HCEC 1CT (cell line): ENCODE data around the gene DNAL1.
A peak's percentile ranks its signal among the peaks of the same experiment; 100 is the strongest.

ENCODE experiments used
- DNase-seq: peaks from one replicate; pipeline ENCODE4 v3.0.0-alpha.2; 2017

The DNAL1 gene

DNA sequence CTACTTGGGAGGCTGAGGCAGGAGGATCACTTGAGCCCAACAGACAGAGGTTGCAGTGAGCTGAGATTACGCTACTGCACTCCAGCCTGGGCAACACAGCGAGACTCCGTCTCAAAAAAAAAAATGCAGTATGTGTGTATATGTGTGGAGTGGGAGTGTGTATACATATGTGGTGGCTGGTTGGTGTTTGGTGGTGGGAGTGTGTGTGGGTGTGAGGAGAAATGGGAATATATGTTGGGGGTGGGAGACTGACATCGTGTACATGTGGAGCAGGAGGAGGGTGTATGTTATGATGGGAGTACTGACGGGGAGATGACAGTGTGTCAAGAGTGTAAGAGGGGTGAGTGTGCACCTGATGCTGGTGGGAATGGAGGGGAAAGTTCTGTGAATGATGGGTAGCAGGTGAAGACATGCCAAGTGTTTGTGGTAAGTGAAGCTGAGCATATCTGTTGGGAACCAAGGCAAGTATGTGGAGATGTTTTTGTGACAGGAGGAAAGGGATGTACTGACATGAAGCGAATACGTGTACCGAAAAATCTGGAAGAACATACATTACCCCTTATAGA lies 65.2 kb downstream of the DNAL1 start:
- DNase-seq: no peak

DNA sequence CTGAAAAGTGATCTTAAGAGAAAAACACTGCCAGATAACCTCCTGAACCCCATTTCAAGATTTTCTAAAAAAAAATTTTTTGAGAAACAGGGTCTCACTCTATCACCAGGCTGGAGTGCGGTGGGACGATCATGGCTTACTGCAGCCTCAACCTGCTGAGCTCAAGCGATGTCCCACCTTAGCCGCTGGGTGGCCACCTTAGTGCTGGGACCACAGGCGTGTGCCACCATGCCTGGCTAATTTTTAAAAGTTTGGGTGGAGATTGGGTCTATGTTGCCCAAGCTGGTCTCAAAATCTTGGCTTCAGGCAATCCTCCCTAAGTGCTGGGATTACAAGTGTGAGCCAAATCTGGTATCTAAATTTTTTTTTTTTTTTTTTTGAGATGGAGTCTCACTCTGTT lies 66.0 kb downstream of the DNAL1 start:
- no peak for DNase-seq

DNA sequence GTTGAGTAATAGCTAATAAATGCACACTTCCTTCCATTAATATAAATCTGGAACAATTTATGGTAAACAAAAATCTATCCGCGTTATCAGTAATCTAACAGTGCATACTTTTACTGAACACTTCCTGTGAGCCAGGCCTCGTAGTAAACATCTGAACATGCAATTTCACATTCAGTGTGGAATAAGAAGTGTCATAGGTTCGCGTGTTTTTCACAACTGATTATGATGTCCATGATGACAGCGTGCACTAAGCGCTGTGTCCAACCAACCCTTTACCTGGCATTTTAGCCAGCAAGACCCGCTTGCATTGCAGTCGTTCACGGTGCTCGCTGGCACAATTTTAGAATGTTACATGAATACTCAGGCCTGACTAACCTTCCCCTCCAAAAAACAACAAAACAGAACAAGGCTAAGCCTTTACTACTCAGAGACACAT lies 67.3 kb downstream of the DNAL1 start:
- DNase-seq: peak; percentile 11

DNA sequence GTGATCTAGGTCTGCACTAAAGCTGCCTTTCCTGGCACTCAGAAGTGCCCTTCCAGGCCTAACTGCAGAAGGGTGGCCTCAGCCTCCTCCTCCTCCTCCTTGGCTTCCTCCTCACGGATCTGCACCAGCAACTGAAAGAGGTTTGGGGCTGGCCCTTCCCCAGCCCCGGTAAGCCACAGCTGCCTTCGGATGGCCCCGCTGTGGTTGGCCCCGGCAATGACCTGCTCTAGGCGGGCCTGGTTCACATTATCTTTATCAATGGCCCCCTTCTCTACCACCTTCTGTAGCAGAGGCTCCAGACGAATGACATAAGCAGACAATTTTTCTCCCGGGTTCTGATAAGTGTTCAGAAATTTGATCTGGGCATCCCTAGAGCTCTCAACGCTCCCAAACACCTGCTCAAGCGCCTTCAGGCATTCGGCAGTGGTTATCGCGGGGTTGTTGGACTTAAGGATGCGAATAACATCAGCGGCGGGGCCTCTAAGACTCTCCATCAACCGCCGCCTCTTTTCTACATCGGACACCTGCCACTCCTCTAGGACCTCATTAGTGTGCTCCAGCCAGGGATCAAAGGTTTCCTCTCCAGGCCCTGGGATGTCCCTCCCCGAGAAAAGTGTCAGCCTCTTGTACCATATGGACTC lies 67.9 kb downstream of the DNAL1 start:
- DNase-seq: peak; percentile 11

DNA sequence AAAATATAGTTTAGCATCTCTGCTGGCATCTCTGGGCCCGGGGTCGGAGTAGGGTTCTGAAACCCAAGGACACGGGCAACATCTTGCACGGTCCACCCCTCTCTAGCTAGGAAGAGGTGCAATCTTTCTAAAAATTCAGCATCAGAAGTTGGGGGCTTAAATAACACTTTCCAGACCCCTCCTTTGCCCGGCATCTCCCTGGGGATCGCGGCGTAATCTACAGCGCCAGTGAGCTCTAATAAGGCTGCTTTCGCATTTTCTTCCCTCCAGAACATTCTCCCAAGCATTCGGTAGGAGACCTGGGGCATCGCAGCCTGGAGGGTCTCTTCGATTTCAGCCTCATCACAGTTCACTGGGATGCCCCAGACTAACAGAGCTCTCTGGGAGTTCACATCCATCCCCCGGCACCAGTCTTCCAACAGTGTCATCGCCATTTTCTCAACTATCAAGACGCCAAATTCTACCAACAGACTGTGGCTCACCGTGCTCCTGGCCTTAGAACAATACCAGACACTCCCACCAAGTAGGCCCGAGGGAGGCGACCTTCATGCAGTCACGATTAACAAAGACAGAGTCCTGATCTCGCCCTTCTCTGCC lies 68.5 kb downstream of the DNAL1 start:
- DNase-seq: peak; percentile 4

DNA sequence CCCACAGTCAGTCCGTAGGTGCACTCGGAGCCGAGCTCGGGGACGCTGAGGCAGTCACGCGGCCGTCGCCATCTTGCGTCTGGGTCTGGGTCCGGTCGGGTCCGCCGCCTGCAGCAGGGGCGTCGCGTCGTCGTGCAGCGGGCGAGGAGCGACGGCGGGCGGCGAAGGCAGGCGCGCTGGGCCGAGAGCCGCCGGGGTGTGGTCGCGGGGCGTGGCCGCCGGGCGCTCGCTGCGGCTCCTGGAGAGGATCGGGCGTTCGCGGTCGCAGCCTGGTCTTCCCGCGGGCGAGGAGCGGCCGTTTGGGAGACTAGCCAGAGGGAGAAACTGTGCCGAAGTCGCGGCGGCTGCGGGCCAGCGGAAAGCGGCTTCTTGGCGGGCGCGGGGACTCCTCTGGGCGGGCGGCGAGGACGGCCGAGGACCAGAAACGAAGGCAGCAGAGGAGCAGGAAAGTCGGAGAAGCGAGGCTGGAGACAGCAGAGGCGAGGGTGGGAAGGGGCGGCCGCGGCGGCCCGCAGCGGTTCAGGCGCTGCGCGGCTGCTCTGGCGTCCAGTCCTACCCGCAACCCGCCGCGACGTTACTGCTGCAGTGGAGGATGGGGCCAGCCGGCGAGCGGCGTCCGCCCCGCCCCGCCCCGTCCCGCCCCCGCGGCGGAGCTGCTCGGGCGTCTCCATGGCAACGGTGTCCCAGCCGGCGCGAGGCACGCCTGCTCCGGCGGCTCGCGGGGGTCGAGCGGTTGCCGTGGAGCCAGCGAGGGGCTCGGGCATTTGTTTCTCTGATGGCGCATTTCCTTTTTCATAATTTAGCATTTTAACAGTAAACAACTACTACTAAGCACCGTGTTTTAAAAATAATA lies 69.2 kb downstream of the DNAL1 start, which contains the start of gene PNMA1:
Gene PNMA1 (minus strand): TSS at position 582 of the 853 bp plus-strand sequence. CDS start 745 bp downstream, outside the sequence.
- DNase-seq: peak; percentile 81

DNA sequence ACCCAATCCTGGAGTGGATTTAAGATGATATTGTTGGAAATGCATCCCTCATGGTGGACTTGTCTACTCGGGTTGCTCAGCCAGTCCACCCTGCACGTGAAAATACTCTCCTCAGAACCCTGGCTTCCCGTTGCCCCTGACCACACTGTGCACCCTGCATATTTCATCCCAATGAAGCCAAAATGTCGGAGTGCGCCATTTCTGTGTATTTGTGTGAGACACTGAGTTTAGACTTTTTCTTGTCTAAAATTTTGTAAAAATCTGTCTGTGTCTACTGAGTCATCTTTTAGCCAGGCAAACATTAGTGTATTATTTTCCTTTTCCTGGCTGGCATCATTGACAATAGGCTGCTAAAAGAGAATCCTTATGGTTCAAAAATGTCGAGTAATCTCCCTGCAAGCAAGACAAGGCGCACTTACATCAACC lies 69.9 kb downstream of the DNAL1 start:
- DNase-seq: peak; percentile 10

DNA sequence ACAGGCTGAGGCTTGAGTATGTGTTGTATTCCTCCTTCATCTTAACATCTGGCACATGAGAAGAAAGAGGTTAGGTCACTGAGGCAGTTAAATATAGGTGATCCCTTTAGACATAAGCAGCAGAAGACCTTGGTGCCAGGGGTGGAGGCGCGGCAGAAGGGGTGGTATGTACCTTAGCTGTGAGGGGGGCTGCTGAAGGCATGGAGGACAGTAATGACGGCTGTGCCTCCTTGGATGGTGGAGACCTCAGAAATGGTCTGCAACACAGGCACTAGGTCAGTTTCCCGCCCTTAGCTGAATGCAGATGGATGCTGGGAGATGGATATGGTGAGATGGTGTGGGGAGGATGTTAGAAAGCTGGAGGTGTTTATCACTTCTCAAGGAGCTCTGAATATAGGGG lies 70.9 kb downstream of the DNAL1 start:
- DNase-seq: no peak

DNA sequence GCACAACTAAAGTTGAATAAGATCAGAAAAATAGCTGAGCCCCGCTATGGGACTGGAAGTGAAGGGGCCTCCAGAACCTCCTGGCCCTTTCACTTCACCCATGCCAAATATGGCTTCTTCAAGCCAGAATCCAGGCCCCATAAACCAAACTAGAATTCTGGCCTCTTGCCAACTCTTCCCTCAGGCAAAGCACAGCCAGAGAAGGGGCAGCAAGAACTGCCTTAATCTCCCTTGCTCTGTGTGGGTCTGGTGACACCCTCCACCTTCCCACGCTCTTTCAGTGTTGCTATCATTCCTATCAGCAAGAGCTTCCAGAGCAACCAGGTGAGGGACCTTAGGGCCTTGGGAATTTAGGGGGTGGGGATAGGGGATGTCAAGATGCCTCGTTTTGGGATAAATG lies 72.5 kb downstream of the DNAL1 start:
- DNase-seq: no peak

DNA sequence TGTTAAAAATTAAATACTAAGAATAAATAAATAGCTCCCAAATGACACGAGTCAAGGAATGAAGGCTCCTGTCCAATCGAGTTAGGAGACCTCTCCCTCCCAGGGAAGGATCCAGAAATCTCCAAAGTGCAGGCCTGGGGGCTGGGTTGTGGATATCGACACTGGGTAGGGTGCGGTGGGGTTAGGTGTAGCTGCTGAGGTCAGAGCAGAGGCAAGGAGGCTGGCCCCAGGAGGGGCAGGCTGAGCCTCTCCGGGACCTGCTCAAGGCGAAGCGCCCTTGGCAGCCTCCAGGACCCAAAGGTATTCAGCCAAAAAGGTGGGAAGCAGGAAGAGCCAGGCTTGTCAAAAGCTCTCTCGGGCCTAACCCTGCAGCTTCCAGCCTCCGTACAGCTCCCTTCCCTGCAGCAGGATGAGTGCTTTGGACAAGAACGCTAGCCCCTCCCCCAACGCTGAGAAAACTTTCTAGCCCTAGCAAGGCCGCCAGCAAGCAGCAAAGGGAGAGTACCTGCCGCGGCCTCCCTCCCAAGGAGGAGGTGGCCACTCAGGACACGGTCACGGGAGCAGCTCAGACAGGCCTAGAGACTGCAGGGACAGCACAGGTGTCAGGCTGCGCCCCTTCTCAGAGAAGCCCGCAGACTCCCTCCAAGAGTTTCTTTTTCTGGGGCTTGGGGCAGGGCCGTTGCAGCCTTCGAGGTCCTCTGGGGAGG lies 73.1 kb downstream of the DNAL1 start:
- DNase-seq: no peak

DNA sequence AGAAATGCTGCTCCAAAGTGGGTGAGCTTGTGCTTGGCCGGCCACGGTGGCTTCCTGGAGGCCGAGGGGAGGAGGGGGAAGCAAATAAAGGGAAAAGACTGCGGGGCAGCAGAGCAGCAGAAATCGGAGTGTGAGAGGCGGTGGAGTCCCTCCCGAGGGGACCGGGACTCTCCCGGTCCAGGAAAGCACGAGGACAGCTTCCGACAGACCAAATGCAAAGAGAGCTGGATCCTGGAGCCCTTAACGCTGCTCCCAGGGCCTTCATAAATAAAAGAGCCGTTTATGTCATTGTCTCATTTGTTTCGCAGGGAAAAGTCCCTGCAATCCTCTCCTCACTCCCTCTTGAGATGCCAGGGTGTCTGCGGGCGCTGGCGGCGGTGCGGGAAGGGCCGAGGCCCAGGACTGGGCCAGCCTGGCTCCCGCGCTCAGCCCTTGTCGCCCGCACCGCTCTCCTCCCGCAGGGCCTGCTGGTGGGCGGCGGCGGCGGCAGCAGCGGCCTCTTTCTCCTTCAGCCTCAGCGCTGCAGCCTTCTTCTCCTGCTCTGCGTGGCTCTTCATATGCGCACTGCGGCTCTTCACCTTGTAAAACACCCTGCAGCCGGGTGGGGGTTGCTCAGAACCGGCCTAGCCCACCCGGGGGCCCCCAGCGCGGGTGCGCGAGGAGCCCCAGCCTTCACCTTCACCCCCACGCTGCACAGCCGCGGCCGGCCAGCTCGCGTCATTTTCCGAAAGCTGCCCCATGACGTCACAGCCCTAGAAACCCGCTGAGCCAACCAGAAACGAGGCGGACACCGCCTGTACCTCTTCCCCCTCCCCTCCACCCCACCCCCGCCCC lies 73.8 kb downstream of the DNAL1 start:
- no peak for DNase-seq

DNA sequence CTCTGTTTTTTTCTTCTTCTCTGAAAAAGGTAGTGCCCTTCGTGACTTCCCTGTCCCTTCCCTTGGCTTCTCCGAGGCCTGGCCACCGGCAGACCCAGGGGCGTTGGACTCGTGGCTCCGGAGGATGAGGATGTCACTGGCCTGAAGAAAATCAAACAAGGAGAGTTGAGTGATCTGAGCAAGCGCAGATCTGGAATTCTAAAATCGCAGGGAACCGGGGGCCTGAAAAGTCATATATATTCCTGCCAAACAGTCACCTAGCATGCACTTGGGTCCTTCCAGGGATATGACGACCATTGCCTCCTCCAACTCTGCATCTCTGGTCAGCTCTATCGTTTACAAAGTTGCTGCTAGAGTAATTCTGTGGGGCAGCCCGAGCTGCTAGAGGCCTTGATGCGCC lies 74.6 kb downstream of the DNAL1 start:
- DNase-seq: no peak

DNA sequence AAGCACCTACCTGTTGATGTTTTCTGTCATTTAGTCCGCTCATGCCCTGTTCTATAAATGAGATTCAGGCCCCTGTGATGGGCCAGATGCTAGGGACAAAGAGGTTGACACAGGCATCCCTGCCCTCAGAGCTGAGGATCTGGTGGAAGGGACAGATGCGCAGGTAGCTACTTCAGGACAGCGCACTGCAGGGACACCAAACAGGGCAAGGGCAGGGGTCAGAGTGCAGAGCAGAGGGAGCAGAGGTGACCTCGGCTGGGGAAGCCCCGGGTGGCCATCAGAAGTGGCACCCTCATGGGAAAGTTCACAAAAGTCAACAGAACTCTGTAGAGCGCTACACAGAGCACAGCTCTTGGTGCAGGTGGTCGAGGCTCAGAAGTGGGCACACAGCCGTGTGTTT lies 75.0 kb downstream of the DNAL1 start:
- no peak for DNase-seq

DNA sequence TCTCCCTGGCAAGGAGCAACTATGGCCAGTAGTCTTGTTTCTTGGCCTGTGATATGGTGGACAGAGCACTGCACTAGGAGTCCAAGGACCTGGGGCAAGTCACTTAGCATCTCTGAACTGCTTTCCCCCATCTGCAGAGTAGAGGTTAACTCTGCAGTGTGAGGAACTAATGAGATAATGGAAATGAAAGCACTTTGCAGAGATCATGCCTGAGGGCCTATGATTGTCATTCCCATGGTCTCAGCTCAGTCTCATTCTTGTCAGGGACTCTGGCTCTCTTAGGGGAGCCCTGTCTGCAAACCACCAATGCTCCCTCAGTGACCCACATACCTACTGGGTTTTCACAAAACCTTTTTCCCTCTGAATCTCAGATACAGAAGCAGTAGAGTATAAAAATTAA lies 75.8 kb downstream of the DNAL1 start:
- DNase-seq: no peak

DNA sequence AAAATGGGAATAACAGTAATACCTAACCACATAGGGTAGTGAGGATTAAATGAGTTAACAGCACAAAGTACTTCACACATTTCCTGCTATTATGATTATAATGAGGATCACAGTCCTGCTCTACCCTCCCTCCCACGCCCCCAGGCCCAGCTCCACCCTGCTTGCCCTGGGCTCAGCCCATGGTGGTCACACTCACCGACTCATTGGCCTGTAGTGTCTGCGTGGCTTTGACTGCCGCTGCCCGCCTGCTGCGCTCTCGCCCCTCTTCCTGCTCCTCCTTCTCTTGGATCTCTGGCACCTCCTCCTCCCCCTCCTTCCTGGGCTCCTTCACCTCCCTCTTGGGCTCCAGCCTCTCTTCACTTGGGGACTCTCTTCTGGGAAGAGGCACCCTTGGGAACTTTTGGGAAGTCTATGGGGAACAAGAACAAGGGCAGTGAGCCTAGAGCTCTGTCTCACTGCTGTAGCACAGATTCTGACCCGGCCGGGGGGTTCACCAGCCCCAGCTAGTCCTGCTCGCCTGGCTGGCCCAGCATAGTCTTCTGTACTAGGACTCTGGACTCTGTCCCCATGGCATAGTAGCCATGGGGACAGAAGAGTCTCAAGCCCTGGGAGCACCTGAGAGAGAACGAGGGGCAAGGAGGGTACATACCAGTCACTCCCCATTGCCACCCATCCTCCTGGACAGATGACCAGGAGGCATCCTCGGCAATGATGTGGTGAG lies 76.5 kb downstream of the DNAL1 start:
- no peak for DNase-seq

DNA sequence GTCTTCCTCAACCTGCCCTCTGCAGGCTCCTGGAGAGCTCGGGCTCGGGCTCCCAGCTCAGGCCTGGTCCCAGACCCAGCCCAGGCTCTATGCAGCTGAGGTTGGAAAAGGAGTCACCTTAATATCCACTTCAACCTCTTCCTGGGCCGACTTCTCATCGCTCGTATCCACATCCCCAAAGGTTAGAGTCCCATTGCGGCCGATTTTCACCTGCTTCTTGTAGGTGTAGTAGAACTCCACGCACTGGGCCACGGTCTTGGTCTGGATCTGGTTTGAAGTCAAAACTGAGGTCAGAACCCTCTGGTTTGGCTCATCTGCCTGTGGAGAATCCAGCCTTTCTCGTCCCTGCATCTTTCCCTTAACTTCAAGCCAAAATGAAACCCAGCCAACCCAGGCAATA lies 77.8 kb downstream of the DNAL1 start:
- no peak for DNase-seq

DNA sequence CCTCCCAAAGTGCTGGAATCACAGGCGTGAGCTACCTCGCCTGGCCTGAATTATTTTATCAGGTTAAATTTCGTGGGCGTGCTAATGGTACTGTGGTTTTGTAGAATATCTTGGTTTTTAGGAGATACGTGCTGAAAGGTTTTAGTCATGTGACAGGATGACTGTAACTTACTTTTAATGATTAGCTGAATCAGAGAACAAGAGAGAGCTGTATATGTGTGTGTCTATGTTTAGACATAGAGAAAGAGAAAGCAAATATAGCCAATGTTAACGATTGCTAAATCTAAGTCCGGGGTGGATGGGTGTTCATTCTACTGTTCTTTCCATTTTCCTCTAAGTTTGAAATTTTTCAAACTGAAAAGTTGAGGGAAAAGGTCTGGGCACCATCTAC lies 78.6 kb downstream of the DNAL1 start:
- DNase-seq: peak; percentile 17

DNA sequence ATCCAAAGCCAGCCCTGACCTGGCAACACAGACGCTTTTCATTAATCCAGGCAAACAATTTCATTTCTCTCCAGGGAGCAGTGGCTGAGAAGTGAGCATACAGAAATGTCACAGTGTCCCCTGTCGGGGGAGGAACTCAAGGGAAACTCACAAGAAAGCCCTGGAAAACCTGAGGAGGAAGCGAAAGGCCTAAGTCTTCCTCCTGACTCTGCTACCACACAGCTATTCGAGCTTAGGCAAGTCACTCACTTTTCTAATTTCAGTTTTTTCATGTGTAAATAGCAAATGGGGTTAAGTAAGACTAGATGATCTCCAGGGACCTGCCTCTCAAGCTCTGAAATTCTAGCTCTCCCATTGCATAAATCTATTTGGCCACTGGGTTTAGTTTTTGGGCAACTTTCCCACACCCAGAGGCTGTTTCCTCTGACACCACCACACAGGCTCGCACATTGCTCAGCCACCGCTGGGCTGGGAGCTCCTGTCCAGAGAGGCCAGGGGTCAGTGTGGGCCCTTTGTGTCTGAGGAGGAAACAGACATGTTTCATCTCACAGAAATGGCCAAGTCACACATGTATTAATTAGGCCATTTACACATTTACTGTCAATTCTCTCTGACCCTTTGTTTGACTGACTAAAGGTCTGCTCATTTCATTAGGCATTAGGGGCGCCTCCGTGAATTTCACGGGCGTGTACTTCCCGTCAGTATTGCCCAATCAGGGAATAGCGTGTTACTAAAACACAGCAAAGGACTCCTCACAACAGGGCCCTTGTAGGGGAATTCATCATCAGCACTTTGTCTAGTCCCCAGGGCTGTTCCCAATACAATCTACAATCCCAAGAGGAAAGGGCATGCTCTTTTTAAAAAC lies 79.2 kb downstream of the DNAL1 start:
- DNase-seq: peak; percentile 95

DNA sequence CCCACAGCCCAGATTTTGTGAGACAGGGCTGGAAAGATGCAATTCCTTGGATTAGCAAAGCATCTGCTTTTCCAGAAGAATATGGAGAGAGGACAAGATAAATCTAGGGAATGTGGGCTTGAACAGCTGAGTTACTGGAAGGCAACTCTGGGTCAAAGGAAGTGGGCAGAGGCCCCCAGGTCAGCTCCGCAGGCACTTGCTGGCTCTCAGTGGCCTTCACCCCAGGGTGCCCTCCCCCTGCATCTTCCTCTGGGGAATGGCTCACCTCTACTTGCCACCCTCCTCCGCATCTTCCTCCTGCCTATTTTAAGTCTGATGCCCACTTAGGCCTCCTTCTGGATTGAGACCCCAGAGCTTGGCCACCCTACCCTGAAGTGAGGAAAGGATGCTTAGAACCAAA lies 79.9 kb downstream of the DNAL1 start:
- DNase-seq: no peak
